Activated gamma-delta T cell (primary cell): ENCODE data around the gene ZC3H10.

Experiments used
- DNase-seq: peaks from one replicate; lab custom pipeline; 2025; lab: John Stamatoyannopoulos, UW

The ZC3H10 gene

DNA sequence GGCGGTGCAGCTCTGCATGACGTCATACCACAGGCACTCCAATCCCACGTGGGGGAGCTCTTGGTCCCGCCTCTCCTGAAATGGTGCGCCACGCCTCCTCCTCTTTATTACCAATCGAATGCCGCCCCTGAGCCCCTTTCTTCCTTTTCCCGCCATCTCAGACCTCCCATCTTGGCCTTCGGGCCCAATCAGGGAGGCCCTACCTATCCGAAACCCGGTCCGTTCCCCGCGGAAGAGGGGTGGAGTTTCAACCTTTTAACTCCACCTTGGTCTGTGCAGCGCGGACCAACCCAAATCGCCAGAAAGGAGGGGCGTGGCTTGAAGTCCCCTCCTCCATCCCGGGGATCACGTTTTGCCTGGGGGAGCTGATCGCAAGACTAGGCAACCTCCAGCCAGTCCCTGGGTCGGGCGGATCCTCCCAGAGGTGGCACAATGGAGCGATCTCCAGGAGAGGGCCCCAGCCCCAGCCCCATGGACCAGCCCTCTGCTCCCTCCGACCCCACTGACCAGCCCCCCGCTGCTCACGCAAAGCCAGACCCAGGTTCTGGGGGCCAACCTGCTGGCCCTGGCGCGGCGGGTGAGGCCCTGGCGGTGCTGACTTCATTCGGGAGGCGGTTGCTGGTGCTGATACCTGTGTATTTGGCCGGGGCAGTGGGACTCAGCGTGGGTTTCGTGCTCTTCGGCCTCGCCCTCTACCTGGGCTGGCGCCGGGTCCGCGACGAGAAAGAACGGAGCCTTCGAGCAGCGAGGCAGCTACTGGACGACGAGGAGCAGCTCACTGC is 10.0 kb downstream of the ZC3H10 start, which contains the start of gene ESYT1:
Gene ESYT1, plus strand, starts transcription at position 380 of the 782 bp plus-strand sequence. Its CDS starts 53 bp downstream, at position 433.
- peak; percentile 47 for DNase-seq

DNA sequence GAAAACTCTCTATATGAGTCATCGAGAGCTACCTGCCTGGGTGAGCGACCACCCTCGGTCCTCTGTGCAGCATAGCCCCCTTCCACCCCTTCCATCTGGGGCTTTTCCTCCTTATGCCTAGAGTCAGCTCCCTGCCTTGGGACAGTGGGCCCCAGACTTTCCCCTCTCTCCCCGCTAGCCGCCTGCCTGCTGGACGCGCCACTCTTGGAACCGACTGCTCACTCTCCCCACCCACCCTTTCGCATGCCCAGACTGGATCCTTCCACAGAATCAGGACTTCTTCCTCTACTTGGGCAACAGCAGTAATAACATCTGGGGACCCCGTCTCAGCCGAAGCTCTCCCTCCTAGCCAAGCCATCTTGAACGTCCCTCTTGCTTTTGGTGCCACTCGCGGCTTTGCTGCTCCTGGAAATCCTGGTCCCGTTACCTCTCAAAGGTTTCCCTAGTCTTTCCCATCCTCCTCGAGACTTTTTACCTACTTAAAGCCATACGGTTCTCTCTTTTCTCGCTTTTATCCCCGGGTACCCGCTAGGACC is 10.7 kb downstream of the ZC3H10 start:
- DNase-seq: no peak

DNA sequence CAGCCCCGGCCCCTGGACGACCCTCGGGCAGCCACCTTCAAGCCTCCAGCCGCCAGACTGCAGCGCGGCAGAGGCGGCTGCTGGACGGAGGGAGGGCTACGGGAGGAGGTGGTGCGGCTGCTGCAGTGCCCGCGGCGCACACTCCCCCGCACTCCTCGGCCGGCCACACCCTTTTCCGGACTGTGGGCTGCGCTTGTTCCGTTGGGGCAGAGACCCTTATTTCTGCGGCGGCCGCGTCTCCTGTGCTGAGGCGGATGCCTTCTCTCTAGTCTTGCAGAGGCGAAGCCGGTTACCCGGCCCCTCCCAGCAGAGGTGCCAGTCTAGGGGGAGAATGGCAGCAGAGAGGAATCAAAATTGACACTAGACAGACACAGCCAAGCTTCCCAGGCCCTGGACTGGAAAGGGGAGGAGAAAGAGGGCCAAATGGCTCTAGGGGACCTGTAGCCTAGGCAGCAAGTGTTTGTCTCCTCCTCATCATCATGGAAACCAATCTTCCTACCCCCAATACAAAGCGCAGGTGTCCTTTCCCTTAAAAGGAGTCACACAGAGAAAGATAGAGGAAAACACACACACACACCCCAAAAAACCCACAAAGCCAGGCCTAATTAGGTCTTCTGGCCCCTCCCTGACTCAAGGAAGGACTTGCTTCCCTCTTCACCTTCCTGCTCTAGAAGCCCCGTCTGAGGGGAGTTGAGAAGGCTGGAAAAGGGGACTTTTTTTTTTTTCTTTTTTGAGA is 11.3 kb downstream of the ZC3H10 start:
- peak; percentile 67 for DNase-seq

DNA sequence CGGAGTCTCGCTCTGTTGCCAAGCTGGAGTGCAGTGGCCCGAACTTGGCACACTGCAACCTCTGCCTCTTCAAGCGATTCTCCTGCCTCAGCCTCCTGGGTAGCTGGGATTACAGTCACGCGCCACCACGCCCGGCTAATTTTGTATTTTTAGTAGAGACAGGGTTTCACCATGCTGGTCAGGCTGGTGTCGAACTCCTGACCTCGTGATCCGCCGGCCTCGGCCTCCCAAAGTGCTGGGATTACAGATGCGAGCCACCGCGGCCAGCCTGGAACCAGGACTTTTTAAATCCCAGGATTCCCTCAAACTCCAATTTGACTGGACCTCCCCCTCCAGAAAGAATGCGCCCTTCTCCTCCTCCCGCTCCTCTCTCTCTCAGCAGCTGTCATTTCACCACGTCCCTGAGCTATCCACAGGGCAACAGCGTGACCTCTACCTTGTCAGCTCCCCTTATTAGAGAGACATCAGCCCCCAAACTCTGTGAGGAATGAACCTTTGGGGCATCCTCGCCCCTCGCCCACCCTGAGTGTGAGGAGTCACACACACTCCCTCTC is 12.0 kb downstream of the ZC3H10 start:
- no peak for DNase-seq

DNA sequence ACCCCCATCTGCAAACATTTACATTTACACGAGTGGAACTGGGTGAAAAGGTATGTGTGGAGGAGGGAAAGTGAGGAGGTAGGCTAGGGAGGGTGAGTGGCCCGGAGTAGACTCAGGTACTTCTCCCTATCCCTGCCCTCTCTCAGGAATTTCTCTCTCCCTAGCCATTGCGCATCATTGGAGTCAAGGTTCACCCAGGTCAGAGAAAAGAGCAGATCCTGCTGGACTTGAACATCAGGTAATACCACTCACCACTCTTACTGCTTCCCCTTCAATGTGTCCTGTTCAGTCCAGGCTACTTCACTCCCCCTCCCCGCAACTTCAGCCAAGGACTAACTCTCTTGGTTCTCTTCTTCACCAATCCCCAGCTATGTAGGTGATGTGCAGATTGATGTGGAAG is 12.8 kb downstream of the ZC3H10 start:
- no peak for DNase-seq

GRCh38 chr12:56134897-56135296 is 16.8 kb downstream of the ZC3H10 start:
- DNase-seq: no peak

DNA sequence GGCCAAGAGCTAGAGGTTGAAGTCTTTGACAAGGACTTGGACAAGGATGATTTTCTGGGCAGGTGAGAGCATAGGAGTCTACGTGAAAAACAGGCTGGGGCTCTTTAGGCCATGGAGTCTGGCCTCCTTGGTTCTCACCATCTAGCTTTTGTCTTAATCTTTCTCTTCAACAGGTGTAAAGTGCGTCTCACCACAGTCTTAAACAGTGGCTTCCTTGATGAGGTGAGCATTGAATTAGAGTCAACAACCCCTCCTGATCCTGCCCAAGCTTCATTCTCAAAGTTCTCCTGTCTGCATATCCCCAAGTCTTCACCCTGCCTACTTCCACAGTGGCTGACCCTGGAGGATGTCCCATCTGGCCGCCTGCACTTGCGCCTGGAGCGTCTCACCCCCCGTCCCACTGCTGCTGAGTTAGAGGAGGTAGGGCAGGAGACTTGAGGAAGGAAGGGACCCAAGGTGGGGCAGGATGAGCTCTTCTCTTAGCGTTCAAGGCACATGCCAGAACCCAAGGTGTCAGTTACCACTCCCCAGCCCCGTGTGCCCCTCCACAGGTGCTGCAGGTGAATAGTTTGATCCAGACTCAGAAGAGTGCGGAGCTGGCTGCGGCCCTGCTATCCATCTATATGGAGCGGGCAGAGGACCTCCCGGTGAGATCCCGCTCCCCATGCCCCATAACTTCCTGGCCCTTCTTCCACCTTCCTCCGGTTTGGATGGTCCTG is 19.9 kb downstream of the ZC3H10 start:
- no peak for DNase-seq

GRCh38 chr12:56141946-56142784 is 24.1 kb downstream of the ZC3H10 start:
- no peak for DNase-seq

GRCh38 chr12:56143217-56143616 is 25.2 kb downstream of the ZC3H10 start:
- no peak for DNase-seq

GRCh38 chr12:56143870-56144269 is 25.8 kb downstream of the ZC3H10 start:
- no peak for DNase-seq

- no peak for DNase-seq
Observed at GRCh38 chr12:56145217-56145616, 27.2 kb downstream of the ZC3H10 start.

- no peak for DNase-seq
Observed at GRCh38 chr12:56146492-56147460, 28.7 kb downstream of the ZC3H10 start.

DNA sequence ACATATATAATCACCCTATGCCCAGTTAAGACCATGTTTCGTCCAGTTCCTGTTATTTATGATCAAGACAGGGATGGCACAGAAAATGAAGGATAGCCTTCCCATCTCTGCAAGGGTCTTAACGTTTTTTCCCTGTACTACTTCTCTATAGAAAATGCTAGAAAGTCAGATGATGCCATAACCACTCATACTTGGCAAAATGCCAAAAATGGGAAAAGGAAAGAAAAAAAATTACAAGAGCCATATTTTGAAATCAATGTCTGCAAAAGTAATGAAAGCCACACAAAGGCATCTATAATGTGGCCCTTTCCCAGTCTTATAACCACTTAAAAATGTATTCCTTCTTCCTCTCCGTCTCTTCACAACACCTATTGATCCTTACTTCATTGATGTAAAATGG is 32.5 kb downstream of the ZC3H10 start:
- DNase-seq: no peak

- no peak for DNase-seq
Observed at GRCh38 chr12:56151672-56152131, 33.6 kb downstream of the ZC3H10 start.

DNA sequence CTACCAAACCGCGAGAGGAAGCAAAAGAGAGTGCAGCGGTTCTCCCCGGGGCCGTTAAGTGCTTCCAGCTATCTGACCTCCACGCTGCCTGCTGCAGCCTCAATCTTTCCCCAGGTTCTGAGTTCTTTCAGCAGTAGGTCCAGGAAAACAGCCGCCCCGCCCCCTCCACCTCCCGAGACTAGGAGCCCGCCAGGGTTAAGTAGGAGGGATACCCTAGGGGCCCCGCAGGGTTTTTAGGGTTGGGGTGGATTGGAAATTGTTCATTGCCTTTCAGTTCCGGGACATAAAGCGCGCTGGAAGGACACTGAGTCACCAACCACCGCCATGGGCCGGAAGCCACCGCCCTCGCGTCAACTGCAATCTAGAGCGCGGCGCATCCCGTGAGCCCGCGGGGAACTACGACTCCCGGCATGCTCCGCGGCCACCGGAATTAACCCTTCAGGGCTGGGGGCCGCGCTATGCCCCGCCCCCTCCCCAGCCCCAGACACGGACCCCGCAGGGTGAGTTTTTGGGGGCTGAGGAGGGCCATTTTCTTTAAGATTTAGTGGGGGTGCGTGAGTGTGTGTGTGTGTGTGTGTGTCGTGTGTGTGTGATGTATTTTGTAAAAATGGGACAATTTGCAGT is 34.2 kb downstream of the ZC3H10 start, which contains the start of gene MYL6B:
Gene MYL6B, plus strand, starts transcription at position 456 of the 624 bp plus-strand sequence. CDS start 1,332 bp downstream, outside the sequence.
- DNase-seq: peak; percentile 87

GRCh38 chr12:56152756-56153677 is 35.0 kb downstream of the ZC3H10 start:
- DNase-seq: no peak

- DNase-seq: no peak
Observed at GRCh38 chr12:56153678-56154065, 35.6 kb downstream of the ZC3H10 start.

DNA sequence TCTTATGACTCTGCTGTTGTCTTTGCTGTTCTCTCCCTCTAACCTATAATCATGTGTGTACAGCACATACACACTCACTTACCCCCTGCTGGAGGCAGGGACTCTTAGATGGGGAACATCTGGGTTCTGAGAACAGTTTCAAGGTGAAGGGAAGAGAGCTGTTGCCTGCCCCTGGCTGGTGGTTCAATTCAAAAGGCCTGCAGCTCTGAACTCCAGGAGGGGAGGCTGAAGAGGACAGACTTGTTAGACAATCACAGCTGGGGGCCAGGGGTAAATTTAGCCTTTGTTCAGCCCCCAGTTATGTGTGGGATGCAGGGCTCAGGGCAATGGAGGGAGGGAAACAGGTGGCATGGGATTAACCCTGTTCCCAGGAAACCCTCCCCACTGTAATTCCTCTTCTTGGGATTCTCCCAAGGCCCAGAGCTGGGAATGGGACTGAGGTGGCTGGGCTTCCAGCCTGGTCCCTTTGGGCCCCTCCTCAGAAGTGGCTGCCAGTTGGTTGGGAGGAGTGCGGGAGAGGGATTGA is 36.2 kb downstream of the ZC3H10 start:
- DNase-seq: no peak
